Measurements from ENCODE around the gene GRIK5. TPM values are rescaled to one million over a fixed set of nuclear protein-coding genes. Genes with fewer than 3 reads are reported as not detected.

GRIK5 gene
- total RNA-seq, 1 donor: 0.18 TPM

- DNase-seq (ENCODE audit: low read depth): no peak
- no peak overlapping the region for H3K4me3 ChIP-seq (ENCODE audit: low read depth, low read length)
Measured at GRCh38 chr19:42095814-42096230, 25.8 kb upstream of the GRIK5 start.

GRCh38 chr19:42095142-42095813 lies 25.3 kb upstream of the GRIK5 start:
- DNase-seq (ENCODE audit: low read depth): no peak
- no peak overlapping the region for H3K4me3 ChIP-seq (ENCODE audit: low read depth, low read length)
- no peak for TF ChIP-seq CTCF (IDR thresholded peaks at IDR 0.05; ENCODE audit: insufficient read depth, low read length)

More at GRCh38 chr19:42095814-42096230, 25.8 kb upstream of the GRIK5 start:
- no peak for TF ChIP-seq CTCF (IDR thresholded peaks at IDR 0.05; ENCODE audit: insufficient read depth, low read length)

- TF ChIP-seq CTCF (IDR thresholded peaks at IDR 0.05; ENCODE audit: insufficient read depth, low read length): no peak
- DNase-seq (ENCODE audit: low read depth): no peak
- H3K4me3 ChIP-seq (ENCODE audit: low read depth, low read length): no peak overlapping the region
Measured at GRCh38 chr19:42093926-42094325, 23.9 kb upstream of the GRIK5 start.

GRCh38 chr19:42093505-42093904 lies 23.5 kb upstream of the GRIK5 start:
- no peak overlapping the region for H3K4me3 ChIP-seq (ENCODE audit: low read depth, low read length)
- TF ChIP-seq CTCF (IDR thresholded peaks at IDR 0.05; ENCODE audit: insufficient read depth, low read length): no peak
- DNase-seq (ENCODE audit: low read depth): no peak

GRCh38 chr19:42092350-42092749 lies 22.3 kb upstream of the GRIK5 start:
- peak; percentile 44 for TF ChIP-seq CTCF (IDR thresholded peaks at IDR 0.05; ENCODE audit: insufficient read depth, low read length)
- no peak for DNase-seq (ENCODE audit: low read depth)
- no peak overlapping the region for H3K4me3 ChIP-seq (ENCODE audit: low read depth, low read length)

GRCh38 chr19:42091742-42092141 lies 21.7 kb upstream of the GRIK5 start:
- peak; percentile 65 for DNase-seq (ENCODE audit: low read depth)
- no peak overlapping the region for H3K4me3 ChIP-seq (ENCODE audit: low read depth, low read length)
- no peak for TF ChIP-seq CTCF (IDR thresholded peaks at IDR 0.05; ENCODE audit: insufficient read depth, low read length)

- H3K4me3 ChIP-seq (ENCODE audit: low read depth, low read length): no peak overlapping the region
- DNase-seq (ENCODE audit: low read depth): no peak
- no peak for TF ChIP-seq CTCF (IDR thresholded peaks at IDR 0.05; ENCODE audit: insufficient read depth, low read length)
Measured at GRCh38 chr19:42091300-42091699, 21.3 kb upstream of the GRIK5 start.
